Fibroblast of lung (primary cell): ENCODE results near the gene PCBP3.

Source experiments
- CTCF ChIP-seq, 2 donors: IDR thresholded peaks in 1 of 2; conservative IDR thresholded peaks in 1 of 2; 1 replicate in 1 of 2; 2 replicates in 1 of 2; pipeline ENCODE4 v1.5.1; 2011 to 2012; ENCODE audit warnings: low read length in 2 of 2, control low read depth in 1 of 2, inconsistent platforms in 1 of 2, low read depth in 1 of 2, mild to moderate bottlenecking in 1 of 2
- EZH2 ChIP-seq: IDR thresholded peaks from 2 replicates; pipeline ENCODE4 v1.5.1; 2012; ENCODE audit warnings: low read length, control low read depth, mild to moderate bottlenecking; ENCODE audit errors: missing control alignments

- TF ChIP-seq CTCF (conservative IDR thresholded peaks at IDR 0.05 in 1 of 2, IDR thresholded peaks at IDR 0.05 in 1 of 2; ENCODE audit: low read depth in 1 of 2, low read length in 2 of 2), result no peak
- no peak for TF ChIP-seq EZH2
Observed at GRCh38 chr21:45780647-45781046, 137.1 kb downstream of the PCBP3 start.
